H4 (cell line): ENCODE measurements around the gene MYBPHL. TPM values are rescaled to one million over a fixed set of nuclear protein-coding genes. Genes with fewer than 3 reads are reported as not detected.

Experiments used
- DNase-seq: peaks from one replicate; pipeline ENCODE4 v3.0.0-alpha.2; 2015; ENCODE audit warnings: low spot score
- total RNA-seq: library from RNA; depleted of rRNA; stranded (reverse); fragments of >200 nt; shearing (Covaris generic); gene quantifications from 2 replicates; pipeline ENCODE4 v1.2.3, GENCODE V29; 2014; rRNA removed

The MYBPHL gene
- not detected in 2 replicates for total RNA-seq

- DNase-seq = no peak
Observed at GRCh38 chr1:109306832-109307273, at the start of gene MYBPHL. MYBPHL (minus strand) TSS chr1:109307011; CDS start chr1:109306991, 20 bp downstream.

GRCh38 chr1:109356505-109356904 is 49.7 kb upstream of the MYBPHL start:
- no peak for DNase-seq

GRCh38 chr1:109354929-109355328 is 48.1 kb upstream of the MYBPHL start:
- DNase-seq = no peak

- no peak for DNase-seq
Observed at GRCh38 chr1:109351457-109351856, 44.6 kb upstream of the MYBPHL start.

GRCh38 chr1:109350655-109351054 is 43.8 kb upstream of the MYBPHL start:
- no peak for DNase-seq

GRCh38 chr1:109350182-109350581 is 43.4 kb upstream of the MYBPHL start:
- DNase-seq = no peak

- no peak for DNase-seq
Observed at GRCh38 chr1:109347511-109347910, 40.7 kb upstream of the MYBPHL start.

GRCh38 chr1:109341944-109342930 is 35.4 kb upstream of the MYBPHL start:
- DNase-seq = no peak

- DNase-seq = no peak
Observed at GRCh38 chr1:109338608-109339007, 31.8 kb upstream of the MYBPHL start.

GRCh38 chr1:109338091-109338490 is 31.3 kb upstream of the MYBPHL start:
- no peak for DNase-seq

GRCh38 chr1:109335091-109335490 is 28.3 kb upstream of the MYBPHL start:
- no peak for DNase-seq

GRCh38 chr1:109331113-109331512 is 24.3 kb upstream of the MYBPHL start:
- DNase-seq = no peak

GRCh38 chr1:109327285-109327684 is 20.5 kb upstream of the MYBPHL start:
- no peak for DNase-seq

- no peak for DNase-seq
Observed at GRCh38 chr1:109322974-109323373, 16.2 kb upstream of the MYBPHL start.

GRCh38 chr1:109319114-109319513 is 12.3 kb upstream of the MYBPHL start:
- no peak for DNase-seq

GRCh38 chr1:109316506-109316905 is 9.7 kb upstream of the MYBPHL start:
- no peak for DNase-seq

- DNase-seq = no peak
Observed at GRCh38 chr1:109315288-109315687, 8.5 kb upstream of the MYBPHL start.

- no peak for DNase-seq
Observed at GRCh38 chr1:109314795-109315194, 8.0 kb upstream of the MYBPHL start.

GRCh38 chr1:109312978-109313775 is 6.4 kb upstream of the MYBPHL start:
- DNase-seq = no peak

- no peak for DNase-seq
Observed at GRCh38 chr1:109312246-109312645, 5.4 kb upstream of the MYBPHL start.

GRCh38 chr1:109309347-109309746 is 2.5 kb upstream of the MYBPHL start:
- no peak for DNase-seq

- no peak for DNase-seq
Observed at GRCh38 chr1:109307274-109308021, 637 bp upstream of the MYBPHL start.
